Epidermal melanocyte (primary cell): Measurements from ENCODE around the gene CRB3.
"Not testable (repeated sequence)": the region's sequence is repeated elsewhere in the genome, so short reads cannot be mapped to it uniquely, and the experiment has no call there.

Experiments
- DNase-seq: peaks from one replicate; pipeline ENCODE4 v3.0.0; 2011; ENCODE audit warnings: low spot score; ENCODE audit not compliant: insufficient read length

Gene CRB3

DNA sequence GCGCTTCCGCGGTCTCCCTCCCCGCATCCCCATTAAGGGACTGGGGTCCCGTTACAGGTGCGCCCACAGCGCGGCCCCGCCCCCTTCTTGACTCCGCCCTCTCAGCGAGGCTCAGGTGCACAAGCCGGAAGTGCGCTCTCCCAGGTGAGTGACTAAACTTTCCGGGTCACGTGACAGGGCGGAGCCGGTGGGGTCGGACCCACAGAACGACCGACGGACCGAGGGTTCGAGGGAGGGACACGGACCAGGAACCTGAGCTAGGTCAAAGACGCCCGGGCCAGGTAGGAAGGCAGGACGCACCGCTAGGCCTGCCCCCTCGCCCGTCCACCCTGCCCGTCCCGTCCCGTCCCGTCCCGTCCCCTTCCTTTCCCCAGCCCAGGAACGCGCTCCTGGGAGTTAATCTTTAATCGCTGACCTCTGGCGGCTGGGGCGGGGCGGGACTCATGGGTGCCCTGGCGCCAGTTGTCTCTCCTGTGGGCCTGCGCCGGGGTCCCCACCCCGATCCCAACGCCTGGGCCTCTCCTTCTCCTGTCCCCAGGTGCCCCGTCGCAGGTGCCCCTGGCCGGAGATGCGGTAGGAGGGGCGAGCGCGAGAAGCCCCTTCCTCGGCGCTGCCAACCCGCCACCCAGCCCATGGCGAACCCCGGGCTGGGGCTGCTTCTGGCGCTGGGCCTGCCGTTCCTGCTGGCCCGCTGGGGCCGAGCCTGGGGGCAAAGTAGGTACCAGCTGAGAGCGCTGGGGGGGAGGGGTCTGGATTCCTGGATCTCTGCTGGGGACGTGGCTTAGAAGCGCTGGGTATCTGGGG is at the start of gene CRB3:
Gene CRB3 (plus strand): TSS at position 202 of the 804 bp plus-strand sequence. CDS start 431 bp downstream, at position 633.
- DNase-seq = no peak

GRCh38 chr19:6414793-6415590 is 49.1 kb upstream of the CRB3 start:
- DNase-seq = no peak

DNA sequence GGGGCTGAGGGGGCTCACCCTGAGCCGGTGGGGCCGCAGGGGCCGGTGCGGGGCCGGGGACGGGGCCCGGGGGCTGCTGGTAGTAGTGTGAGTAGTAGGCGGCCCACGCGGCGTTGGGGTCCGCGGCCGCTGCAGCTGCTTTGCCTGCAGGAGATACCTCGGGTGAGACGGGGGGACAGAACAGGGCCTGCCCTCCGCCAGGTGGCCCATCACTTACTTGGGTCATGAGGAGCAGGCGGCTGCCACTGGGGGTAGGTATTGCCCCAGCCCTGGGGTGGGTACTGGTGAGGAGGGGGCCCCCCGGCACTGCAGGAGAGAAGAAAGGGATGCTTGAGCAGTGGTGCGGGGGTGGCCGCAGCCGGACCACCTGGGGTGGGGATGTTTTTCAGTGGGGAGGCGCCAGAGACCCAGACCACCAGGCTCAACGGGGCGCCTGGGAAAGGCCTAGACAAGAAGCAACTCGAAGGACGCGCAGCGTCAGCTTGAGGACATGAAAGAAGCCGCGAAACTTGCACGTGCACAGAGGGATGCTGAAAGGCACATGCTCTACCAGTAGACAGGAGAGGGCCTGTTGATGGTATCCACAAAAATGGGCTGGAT is 48.4 kb upstream of the CRB3 start:
- no peak for DNase-seq

DNA sequence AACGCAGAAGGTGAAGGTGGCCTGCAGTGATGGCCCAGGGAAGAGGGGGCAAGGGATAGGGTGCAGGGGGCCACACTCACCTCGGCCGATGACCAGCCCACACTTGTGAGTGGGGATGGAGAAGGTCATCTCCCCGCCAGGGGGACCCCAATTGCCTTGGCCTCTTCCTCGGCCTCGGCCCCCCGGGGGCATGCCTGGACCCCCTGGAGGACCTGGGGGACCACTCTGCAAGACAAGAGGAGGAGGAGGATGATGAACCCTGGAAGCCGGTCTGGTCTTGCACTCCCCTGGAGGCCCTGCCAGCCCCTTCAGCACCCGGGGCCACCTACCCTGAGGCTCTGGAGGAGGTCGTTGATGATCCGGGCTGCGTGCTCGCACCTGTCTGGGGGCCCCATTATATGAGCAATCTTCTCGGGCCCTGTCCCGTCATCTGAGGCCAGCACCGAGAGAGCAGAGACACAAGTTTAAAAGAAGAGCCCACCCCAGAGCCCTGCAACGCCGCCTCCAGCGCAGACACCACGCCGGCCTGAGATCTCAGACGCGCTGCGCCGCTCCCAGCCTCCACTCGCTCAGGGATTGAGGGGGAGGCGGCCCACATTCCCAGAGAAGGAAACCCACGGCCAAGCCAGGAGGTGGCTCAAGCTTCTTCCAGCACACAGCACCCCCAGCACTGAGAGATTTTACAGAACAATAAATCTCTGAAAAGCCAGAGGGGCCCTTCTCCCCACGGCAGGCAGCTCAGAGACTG is 47.2 kb upstream of the CRB3 start:
- DNase-seq = no peak

GRCh38 chr19:6417713-6418561 is 46.1 kb upstream of the CRB3 start:
- DNase-seq = no peak

- no peak for DNase-seq
Observed at GRCh38 chr19:6418562-6418932, 45.5 kb upstream of the CRB3 start.

- DNase-seq = no peak
Observed at GRCh38 chr19:6421075-6422014, 42.7 kb upstream of the CRB3 start.

DNA sequence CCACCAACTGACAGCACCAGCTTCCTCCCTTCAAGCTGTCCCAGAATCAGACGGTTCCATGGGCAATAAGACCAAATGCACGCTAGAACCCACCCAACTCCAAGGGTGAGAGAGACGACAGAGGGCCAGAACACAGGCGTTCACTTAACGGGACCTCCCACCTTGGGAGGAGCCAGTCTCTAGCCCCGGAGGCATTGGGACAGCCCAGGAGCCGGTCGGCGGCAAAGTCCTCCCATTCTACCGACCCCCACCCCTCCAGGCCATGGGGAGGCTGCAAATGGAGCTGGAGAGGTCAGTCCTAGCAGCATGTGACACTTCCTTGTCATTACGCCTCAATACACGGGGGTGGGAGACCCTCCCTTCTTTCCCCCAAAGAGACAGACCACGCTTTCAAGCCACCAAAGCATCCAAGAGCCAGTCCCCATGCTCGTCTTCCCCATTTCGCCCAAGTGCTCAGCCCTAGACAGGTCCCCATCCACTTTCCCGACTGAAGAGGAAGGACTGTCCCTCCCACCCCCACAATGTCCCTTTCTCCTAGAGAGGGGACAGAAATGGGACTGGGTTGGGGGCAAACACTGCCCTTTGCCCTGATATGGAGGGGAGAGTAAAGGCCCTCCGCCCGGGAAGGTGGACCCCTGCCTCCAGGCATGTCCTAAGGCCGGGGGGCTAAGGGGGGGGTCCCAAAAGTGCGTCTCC is 40.4 kb upstream of the CRB3 start:
- DNase-seq = peak; percentile 83

DNA sequence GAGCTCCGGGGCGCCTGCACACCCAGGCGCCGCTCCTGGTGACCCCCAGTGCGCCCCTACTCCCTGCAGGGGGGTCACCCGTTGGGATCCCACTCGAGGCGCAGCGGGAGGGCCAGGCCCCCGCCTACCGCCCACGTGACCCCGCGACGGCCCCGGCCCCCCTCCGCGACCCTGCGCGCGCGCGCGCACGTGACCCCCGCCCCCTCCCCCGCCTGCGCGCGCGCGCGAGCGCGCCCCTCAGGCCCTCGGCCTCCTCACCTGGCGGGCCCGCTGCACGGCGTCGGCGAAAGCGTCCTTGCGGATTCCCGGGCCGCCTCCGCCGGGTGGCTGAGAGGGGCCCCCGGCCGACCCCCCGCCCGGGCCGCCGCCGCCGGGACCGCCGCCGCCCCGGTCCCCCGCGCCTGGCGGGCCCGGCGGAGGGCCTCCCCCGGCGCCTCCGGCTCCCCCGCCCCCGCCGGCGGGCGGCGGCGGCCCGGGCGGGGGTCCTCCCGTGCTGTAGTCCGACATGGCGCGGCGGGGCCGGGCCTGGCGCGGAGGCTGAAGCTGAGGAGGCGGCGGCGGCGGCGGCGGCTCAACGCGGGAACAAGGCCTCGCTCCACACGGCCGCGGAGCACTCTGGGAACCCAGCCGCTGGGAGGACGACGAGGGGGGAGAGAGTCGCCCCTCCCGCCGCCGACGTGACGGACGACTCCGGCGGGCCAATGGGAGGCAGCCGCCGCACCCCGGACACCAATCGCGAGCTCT is 39.7 kb upstream of the CRB3 start, which contains the start of gene KHSRP:
Gene KHSRP (minus strand): TSS at position 617 of the 744 bp plus-strand sequence. CDS start 110 bp downstream, at position 507.
- DNase-seq = no peak

GRCh38 chr19:6424939-6425731 is 38.9 kb upstream of the CRB3 start:
- DNase-seq = peak; percentile 100

DNA sequence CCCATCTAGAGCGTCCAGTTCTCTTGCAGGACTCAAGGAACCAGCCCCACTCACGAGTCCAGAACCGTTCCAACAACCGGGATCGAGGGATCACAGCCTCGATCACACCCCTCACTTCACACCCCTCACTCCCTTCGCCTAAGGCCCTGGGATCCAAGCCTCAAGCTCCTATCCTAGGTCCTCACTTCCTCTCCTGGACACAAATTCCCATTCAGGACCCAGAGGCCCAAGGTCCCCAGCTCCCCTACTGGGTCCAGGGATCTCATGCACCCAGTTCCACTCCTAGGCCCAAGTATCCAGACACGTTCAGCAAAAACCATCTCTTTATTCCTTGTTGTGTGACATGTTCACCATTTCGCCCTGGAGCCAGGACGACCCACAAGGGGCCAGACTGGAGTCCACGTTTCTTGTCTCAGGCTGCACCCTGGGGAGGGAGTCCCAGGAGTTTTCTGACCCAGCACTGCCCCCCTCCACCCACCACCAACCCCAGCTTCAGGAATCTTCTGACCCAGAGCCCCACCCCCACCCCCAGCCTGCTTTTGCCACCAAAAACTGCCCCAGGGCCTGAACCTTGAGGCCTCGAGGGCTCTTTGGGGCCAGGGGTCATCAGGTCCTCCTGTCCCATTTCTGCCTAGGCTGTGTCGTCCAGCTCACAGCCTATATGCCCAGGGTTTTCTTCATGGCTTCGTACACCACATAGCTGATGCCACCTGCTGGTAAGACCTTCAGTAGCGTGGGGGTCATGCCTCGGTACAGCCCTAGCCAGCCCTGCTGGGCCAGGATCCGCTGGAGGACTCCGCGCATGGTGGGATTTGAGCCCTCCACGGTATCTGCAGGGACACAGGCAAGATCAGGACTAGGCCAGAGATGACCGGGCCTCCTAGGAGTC is 38.1 kb upstream of the CRB3 start:
- no peak for DNase-seq

DNA sequence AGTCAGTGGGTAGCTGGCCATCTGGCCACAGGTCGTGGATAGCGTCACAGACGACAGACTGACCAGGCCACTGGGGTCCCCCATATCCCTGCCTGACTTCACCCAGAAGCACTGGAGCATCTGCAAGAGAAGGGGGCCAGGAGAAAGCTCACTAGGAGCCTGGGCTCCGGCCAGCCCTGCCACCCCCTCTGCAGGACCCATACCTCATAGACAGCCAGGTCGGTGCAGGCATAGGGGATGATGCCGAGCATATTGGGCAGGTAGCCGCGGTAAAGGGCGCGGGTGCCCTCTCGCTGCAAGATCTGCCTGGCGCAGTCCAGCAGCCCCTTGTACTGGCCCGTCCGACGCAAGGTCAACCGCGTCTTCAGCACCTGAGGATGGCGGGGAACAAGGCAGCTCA is 36.9 kb upstream of the CRB3 start:
- DNase-seq = no peak

- not testable (repeated sequence) for DNase-seq
Observed at GRCh38 chr19:6428692-6429418, 35.2 kb upstream of the CRB3 start.

- DNase-seq = no peak
Observed at GRCh38 chr19:6429419-6430221, 34.5 kb upstream of the CRB3 start.

- DNase-seq = no peak
Observed at GRCh38 chr19:6431891-6432290, 32.2 kb upstream of the CRB3 start.
